ENCODE results near the gene FRAS1.
"Not testable (repeated sequence)": the region's sequence is repeated elsewhere in the genome, so short reads cannot be mapped to it uniquely, and the experiment has no call there.

The FRAS1 gene

GRCh38 chr4:78437608-78438088, 380.5 kb downstream of the FRAS1 start:
- DNase-seq (ENCODE audit: low read depth in 2 of 2) = no peak

GRCh38 chr4:78439328-78439727, 382.2 kb downstream of the FRAS1 start:
- DNase-seq (ENCODE audit: low read depth in 2 of 2) = no peak

- DNase-seq (ENCODE audit: low read depth in 2 of 2) = no peak
Measured at GRCh38 chr4:78441756-78442155, 384.6 kb downstream of the FRAS1 start.

GRCh38 chr4:78446619-78447018, 389.5 kb downstream of the FRAS1 start:
- DNase-seq (ENCODE audit: low read depth in 2 of 2) = no peak

- no peak for DNase-seq (ENCODE audit: low read depth in 2 of 2)
Measured at GRCh38 chr4:78451407-78451806, 394.3 kb downstream of the FRAS1 start.

GRCh38 chr4:78454016-78454415, 396.9 kb downstream of the FRAS1 start:
- DNase-seq (ENCODE audit: low read depth in 2 of 2) = no peak

GRCh38 chr4:78457751-78458150, 400.6 kb downstream of the FRAS1 start:
- no peak for DNase-seq (ENCODE audit: low read depth in 2 of 2)

GRCh38 chr4:78459327-78459726, 402.2 kb downstream of the FRAS1 start:
- no peak for DNase-seq (ENCODE audit: low read depth in 2 of 2)

GRCh38 chr4:78460368-78460767, 403.2 kb downstream of the FRAS1 start:
- no peak for DNase-seq (ENCODE audit: low read depth in 2 of 2)

GRCh38 chr4:78464265-78464664, 407.1 kb downstream of the FRAS1 start:
- no peak for DNase-seq (ENCODE audit: low read depth in 2 of 2)

- not testable (repeated sequence) for DNase-seq (ENCODE audit: low read depth in 2 of 2)
Measured at GRCh38 chr4:78467223-78467622, 410.1 kb downstream of the FRAS1 start.

- DNase-seq (ENCODE audit: low read depth in 2 of 2) = no peak
Measured at GRCh38 chr4:78468272-78468671, 411.1 kb downstream of the FRAS1 start.

GRCh38 chr4:78476108-78476704, 419.1 kb downstream of the FRAS1 start:
- no peak for DNase-seq (ENCODE audit: low read depth in 2 of 2)

GRCh38 chr4:78477276-78477675, 420.2 kb downstream of the FRAS1 start:
- DNase-seq (ENCODE audit: low read depth in 2 of 2) = no peak

GRCh38 chr4:78478523-78478922, 421.4 kb downstream of the FRAS1 start:
- DNase-seq (ENCODE audit: low read depth in 2 of 2) = no peak

- DNase-seq (ENCODE audit: low read depth in 2 of 2) = no peak
Measured at GRCh38 chr4:78480286-78480685, 423.2 kb downstream of the FRAS1 start.

- no peak for DNase-seq (ENCODE audit: low read depth in 2 of 2)
Measured at GRCh38 chr4:78481180-78481579, 424.1 kb downstream of the FRAS1 start.

- no peak for DNase-seq (ENCODE audit: low read depth in 2 of 2)
Measured at GRCh38 chr4:78482281-78482680, 425.2 kb downstream of the FRAS1 start.

- no peak for DNase-seq (ENCODE audit: low read depth in 2 of 2)
Measured at GRCh38 chr4:78483811-78484210, 426.7 kb downstream of the FRAS1 start.

- DNase-seq (ENCODE audit: low read depth in 2 of 2) = no peak
Measured at GRCh38 chr4:78484574-78484973, 427.5 kb downstream of the FRAS1 start.

- no peak for DNase-seq (ENCODE audit: low read depth in 2 of 2)
Measured at GRCh38 chr4:78493731-78494130, 436.6 kb downstream of the FRAS1 start.

GRCh38 chr4:78496021-78496643, 439.0 kb downstream of the FRAS1 start:
- DNase-seq (ENCODE audit: low read depth in 2 of 2) = no peak

- DNase-seq (ENCODE audit: low read depth in 2 of 2) = not testable (repeated sequence)
Measured at GRCh38 chr4:78506260-78506659, 449.1 kb downstream of the FRAS1 start.

- DNase-seq (ENCODE audit: low read depth in 2 of 2) = no peak
Measured at GRCh38 chr4:78509043-78509442, 451.9 kb downstream of the FRAS1 start.

All from stimulated activated CD8-positive, alpha-beta memory T cell treated with anti-CD3 and anti-CD28 coated beads, Interleukin-7, amount 100 ng/mL, for 4 hours (primary cell).